SU-DHL-6 (cell line): ENCODE results near the gene SIGLEC8.
"Not testable (repeated sequence)": the region's sequence is repeated elsewhere in the genome, so short reads cannot be mapped to it uniquely, and the experiment has no call there.

ENCODE experiments used
- H2AFZ ChIP-seq: fragments of 200-600 bp; sonication (generic); 2 replicates; pipeline ENCODE4 v1.6.1; 2014; ENCODE audit warnings: low read depth, mild to moderate bottlenecking, moderate library complexity, mixed read lengths, antibody characterized with exemption, low read length; ENCODE audit not compliant: severe bottlenecking
- H3F3A ChIP-seq: fragments of 200-600 bp; shearing (Covaris generic); 2 replicates; pipeline ENCODE4 v1.6.0; 2016; ENCODE audit warnings: antibody characterized with exemption, mild to moderate bottlenecking; ENCODE audit not compliant: insufficient read depth
- H3K27ac ChIP-seq: fragments of 200-600 bp; sonication (generic); 2 replicates; pipeline ENCODE4 v1.5.1; 2016; ENCODE audit warnings: low read depth, mild to moderate bottlenecking, low read length, moderate library complexity, mixed read lengths
- H3K27me3 ChIP-seq: fragments of 200-600 bp; sonication (generic), shearing (Covaris generic); 2 replicates; pipeline ENCODE4 v1.6.0; 2014; ENCODE audit warnings: mild to moderate bottlenecking, low read length
- H3K36me3 ChIP-seq: fragments of 200-600 bp; sonication (generic); 2 replicates; pipeline ENCODE4 v1.6.1; 2014; ENCODE audit warnings: mild to moderate bottlenecking, low read length, mixed read lengths
- H3K4me2 ChIP-seq: fragments of 300-600, 200-600 bp; shearing (Covaris generic), sonication (generic); 2 replicates; pipeline ENCODE4 v1.6.0; 2014; ENCODE audit warnings: low read length, low read depth, mild to moderate bottlenecking; ENCODE audit not compliant: poor library complexity, severe bottlenecking
- H3K4me3 ChIP-seq: fragments of 200-600 bp; sonication (generic); 2 replicates; pipeline ENCODE4 v1.5.1; 2014; ENCODE audit warnings: antibody characterized with exemption, low read length, mild to moderate bottlenecking, mixed read lengths; ENCODE audit not compliant: insufficient read depth, poor library complexity, severe bottlenecking
- H3K79me2 ChIP-seq: fragments of 200-600 bp; sonication (generic); 2 replicates; pipeline ENCODE4 v1.6.1; 2014; ENCODE audit warnings: mild to moderate bottlenecking, low read length, moderate library complexity; ENCODE audit not compliant: insufficient read depth
- H3K9ac ChIP-seq: fragments of 200-600 bp; sonication (generic); 2 replicates; pipeline ENCODE4 v1.7.0; 2014; ENCODE audit warnings: mild to moderate bottlenecking, low read length
- H3K9me2 ChIP-seq: fragments of 200-600 bp; sonication (generic); replicated peaks from 2 replicates; pipeline ENCODE4 v1.6.1; 2014; ENCODE audit warnings: low read length; ENCODE audit not compliant: insufficient read depth
- H3K9me3 ChIP-seq: fragments of 200-600 bp; sonication (generic); 2 replicates; pipeline ENCODE4 v1.6.1; 2014; ENCODE audit warnings: low read length, mixed read lengths; ENCODE audit not compliant: insufficient read depth
- H4K20me1 ChIP-seq: fragments of 200-600 bp; sonication (generic); 2 replicates; pipeline ENCODE4 v1.6.1; 2014; ENCODE audit warnings: low read depth, mild to moderate bottlenecking, antibody characterized with exemption, low read length, moderate library complexity, mixed read lengths
- CTCF ChIP-seq: fragments of 200-600 bp; sonication (generic); IDR thresholded peaks from one replicate; pipeline ENCODE4 v1.5.1; 2017; ENCODE audit warnings: antibody characterized with exemption, mild to moderate bottlenecking, low read length, moderate library complexity; ENCODE audit not compliant: insufficient read depth, poor library complexity, severe bottlenecking
- EZH2phosphoT487 ChIP-seq: fragments of 200-600 bp; sonication (generic), shearing (Covaris generic); conservative IDR thresholded peaks from 2 replicates; pipeline ENCODE4 v1.6.1; 2018; ENCODE audit warnings: mild to moderate bottlenecking, antibody characterized with exemption, low read length, moderate library complexity, mixed read lengths

SIGLEC8 gene

DNA sequence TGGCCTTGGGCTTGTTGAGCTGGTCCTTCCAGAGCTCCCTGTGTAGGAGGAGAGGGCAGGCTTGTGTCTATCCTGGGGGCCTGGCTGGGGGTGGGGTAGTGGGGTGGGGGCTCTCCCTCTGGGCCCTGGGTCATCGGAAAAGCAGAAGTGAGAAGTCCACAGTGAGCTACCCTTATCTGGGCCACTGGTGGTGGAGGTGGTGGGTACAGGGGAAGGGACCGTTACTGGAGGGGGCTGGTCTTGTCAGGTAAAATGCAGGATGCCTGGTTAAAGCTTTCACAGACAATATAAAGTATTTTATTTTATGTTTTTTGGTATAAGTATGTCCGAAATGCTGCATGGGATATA, 40.5 kb downstream of the SIGLEC8 start:
- no peak for TF ChIP-seq EZH2phosphoT487
- no peak for TF ChIP-seq CTCF
- Histone ChIP-seq H3K79me2 (no peaks in the 10 kb centered on the region), H3K4me3 (no peak overlapping the region), H3K9me2 (no peaks in the 10 kb centered on the region), H3K27me3 (no peaks in the 10 kb centered on the region), H3K36me3 (no peaks in the 10 kb centered on the region), H3F3A (no peaks in the 10 kb centered on the region), H2AFZ (peak overlapping the region; percentile 85), H3K9ac (peak overlapping the region; percentile 38), H3K4me2 (peak overlapping the region; percentile 24), H4K20me1 (no peaks in the 10 kb centered on the region), H3K9me3 (no peaks in the 10 kb centered on the region), H3K27ac (0 out of 2 replicates have a peak overlapping the region, but pooled peaks have one; percentile 32)

DNA sequence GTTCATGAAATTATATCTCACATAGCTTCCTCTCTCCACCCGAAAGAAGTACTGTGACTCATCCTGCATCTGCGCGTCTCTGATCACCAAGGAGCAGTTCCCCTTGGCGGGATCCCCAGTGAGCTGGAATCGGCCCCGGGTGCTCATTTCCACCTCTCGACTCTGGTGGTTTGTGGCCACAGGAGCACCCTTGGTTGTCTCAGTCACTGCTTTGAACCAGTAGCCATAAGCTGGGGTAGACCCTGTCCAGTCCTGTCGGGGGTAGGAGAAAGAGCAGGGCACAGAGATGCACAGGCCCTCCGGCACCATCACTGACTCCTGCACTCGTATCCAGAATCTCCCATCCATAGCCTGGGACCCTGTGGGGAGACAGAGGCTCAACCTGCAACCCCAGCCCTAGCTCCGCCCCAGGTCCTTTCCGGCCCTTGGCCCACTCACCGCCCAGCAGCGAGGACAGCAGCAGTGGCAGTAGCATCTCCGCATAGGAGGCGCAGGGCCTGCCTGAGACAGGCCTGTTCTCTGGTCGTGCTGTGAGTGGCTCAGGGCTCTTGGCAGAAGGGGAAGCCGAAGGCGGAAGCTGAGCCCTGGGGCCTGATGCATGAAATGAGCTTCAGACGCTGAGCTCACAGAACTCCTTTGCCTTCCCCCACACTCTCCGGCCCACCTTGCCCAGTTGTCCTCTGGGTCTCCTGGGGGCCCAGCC, 41.0 kb downstream of the SIGLEC8 start, which contains the start of gene SIGLEC10:
Gene SIGLEC10 (minus strand): TSS at position 536 of the 703 bp plus-strand sequence. CDS start 61 bp downstream, at position 475.
- H3K27ac ChIP-seq, result 0 out of 2 replicates have a peak within 1 kb of the TSS, but pooled peaks have one; percentile 32
- no peaks in the 10 kb centered on the region for H3K36me3 ChIP-seq
- H4K20me1 ChIP-seq, result no peaks in the 10 kb centered on the region
- H3K9ac ChIP-seq, result peak within 1 kb of the TSS; percentile 38
- no peaks in the 10 kb centered on the region for H3K9me2 ChIP-seq
- no peaks in the 10 kb centered on the region for H3F3A ChIP-seq
- H3K79me2 ChIP-seq, result no peaks in the 10 kb centered on the region
- H3K27me3 ChIP-seq, result no peaks in the 10 kb centered on the region
- TF ChIP-seq CTCF (no peak), EZH2phosphoT487 (no peak)
- H2AFZ ChIP-seq, result peak within 1 kb of the TSS; percentile 85
- H3K9me3 ChIP-seq, result no peaks in the 10 kb centered on the region
- H3K4me3 ChIP-seq, result no peak within 1 kb of the TSS
- H3K4me2 ChIP-seq, result peak within 1 kb of the TSS; percentile 24

- not testable (repeated sequence) for H4K20me1 ChIP-seq, H3K9me2 ChIP-seq, H3K27ac ChIP-seq, H3K36me3 ChIP-seq, H3K4me3 ChIP-seq, H3K79me2 ChIP-seq, H3F3A ChIP-seq, H3K4me2 ChIP-seq, H3K9me3 ChIP-seq, H3K9ac ChIP-seq, H3K27me3 ChIP-seq, H2AFZ ChIP-seq
Measured at GRCh38 chr19:51416422-51416821, 41.8 kb downstream of the SIGLEC8 start.

- no peak overlapping the region for H3K4me3 ChIP-seq
- H2AFZ ChIP-seq, result no peak overlapping the region
- no peaks in the 10 kb centered on the region for H3K27me3 ChIP-seq
- no peak overlapping the region for H3K4me2 ChIP-seq
- no peaks in the 10 kb centered on the region for H3F3A ChIP-seq
- no peaks in the 10 kb centered on the region for H3K36me3 ChIP-seq
- H3K79me2 ChIP-seq, result no peaks in the 10 kb centered on the region
- TF ChIP-seq EZH2phosphoT487 (no peak), CTCF (no peak)
- no peaks in the 10 kb centered on the region for H3K9me3 ChIP-seq
- no peak overlapping the region for H3K9ac ChIP-seq
- no peaks in the 10 kb centered on the region for H4K20me1 ChIP-seq
- no peaks in the 10 kb centered on the region for H3K9me2 ChIP-seq
- no peak overlapping the region for H3K27ac ChIP-seq
Measured at GRCh38 chr19:51415187-51415586, 43.1 kb downstream of the SIGLEC8 start.
